Neutrophil (primary cell): ENCODE results near the gene SOX5.
"Not testable (repeated sequence)": the region's sequence is repeated elsewhere in the genome, so short reads cannot be mapped to it uniquely, and the experiment has no call there.

Experiments
- H3K27ac ChIP-seq: fragments of 200-600 bp; sonication (generic); 2 replicates; pipeline ENCODE4 v1.5.1; 2016; ENCODE audit warnings: mild to moderate bottlenecking, moderate library complexity
- H3K27me3 ChIP-seq: fragments of 200-600 bp; sonication (generic); 2 replicates; pipeline ENCODE4 v1.6.0; 2016; ENCODE audit warnings: mild to moderate bottlenecking
- H3K36me3 ChIP-seq: fragments of 200-600 bp; sonication (generic); 2 replicates; pipeline ENCODE4 v1.5.1; 2017
- H3K4me1 ChIP-seq, 2 experiments: fragments of 200-600 bp in 1 of 2; sonication (generic) in 1 of 2; 1 replicate in 1 of 2; 2 replicates in 1 of 2; pipeline versions ENCODE4 v1.5.1 to v1.6.1; 2013 to 2016; ENCODE audit warnings: low read depth in 1 of 2, low read length in 1 of 2, mild to moderate bottlenecking in 1 of 2, moderate library complexity in 1 of 2; ENCODE audit not compliant: control insufficient read depth in 1 of 2, insufficient read depth in 1 of 2
- H3K4me3 ChIP-seq, 2 experiments: fragments of 200-600 bp in 1 of 2; sonication (generic) in 1 of 2; 1 replicate in 1 of 2; 2 replicates in 1 of 2; pipeline ENCODE4 v1.5.1; 2013 to 2016; ENCODE audit warnings: low read depth in 1 of 2, low read length in 1 of 2, mild to moderate bottlenecking in 1 of 2, moderate library complexity in 1 of 2
- H3K9me3 ChIP-seq: fragments of 200-600 bp; sonication (generic); 2 replicates; pipeline ENCODE4 v1.5.1; 2016
- CTCF ChIP-seq: fragments of 200-600 bp; sonication (generic); IDR thresholded peaks from 2 replicates; pipeline ENCODE4 v1.5.1; 2016; ENCODE audit warnings: antibody characterized with exemption

Gene SOX5

GRCh38 chr12:23493672-23494071 lies 455.8 kb downstream of the SOX5 start:
- Histone ChIP-seq H3K4me1 (no peaks in the 10 kb centered on the region), H3K9me3 (no peaks in the 10 kb centered on the region), H3K27ac (no peak overlapping the region), H3K4me3 (no peak overlapping the region), H3K27me3 (no peaks in the 10 kb centered on the region), H3K36me3 (no peaks in the 10 kb centered on the region)
- TF ChIP-seq CTCF: no peak

GRCh38 chr12:23491029-23491428 lies 458.4 kb downstream of the SOX5 start:
- not testable (repeated sequence) for H3K9me3 ChIP-seq, H3K4me1 ChIP-seq, H3K36me3 ChIP-seq, H3K27me3 ChIP-seq, H3K27ac ChIP-seq, H3K4me3 ChIP-seq

- TF ChIP-seq CTCF: no peak
- no peaks in the 10 kb centered on the region for H3K4me1 ChIP-seq
- H3K9me3 ChIP-seq: no peaks in the 10 kb centered on the region
- H3K27ac ChIP-seq: no peak overlapping the region
- H3K27me3 ChIP-seq: no peaks in the 10 kb centered on the region
- no peak overlapping the region for H3K4me3 ChIP-seq
- no peaks in the 10 kb centered on the region for H3K36me3 ChIP-seq
Observed at GRCh38 chr12:23488130-23488529, 461.3 kb downstream of the SOX5 start.

GRCh38 chr12:23484238-23484637 lies 465.2 kb downstream of the SOX5 start:
- Histone ChIP-seq H3K4me3 (no peak overlapping the region), H3K36me3 (no peaks in the 10 kb centered on the region), H3K27ac (no peak overlapping the region), H3K4me1 (no peaks in the 10 kb centered on the region), H3K9me3 (no peaks in the 10 kb centered on the region), H3K27me3 (no peaks in the 10 kb centered on the region)
- no peak for TF ChIP-seq CTCF

- Histone ChIP-seq H3K4me1 (no peaks in the 10 kb centered on the region), H3K9me3 (no peaks in the 10 kb centered on the region), H3K4me3 (no peak overlapping the region), H3K36me3 (no peaks in the 10 kb centered on the region), H3K27me3 (no peaks in the 10 kb centered on the region), H3K27ac (no peak overlapping the region)
- no peak for TF ChIP-seq CTCF
Observed at GRCh38 chr12:23482571-23482970, 466.9 kb downstream of the SOX5 start.
